ENCODE measurements around the gene ISOC2.

GRCh38 chr19:55476100-55476775 is 14.8 kb upstream of the ISOC2 start, which contains the start of gene ZNF628:
- no peak for TF ChIP-seq CTCF (IDR thresholded peaks at IDR 0.05; ENCODE audit: low read length)
- TF ChIP-seq EZH2 (IDR thresholded peaks at IDR 0.05; ENCODE audit: borderline replicate concordance, low read length): no peak

Data from OCI-LY1 (cell line).